ENCODE measurements around the gene SAE1.
A peak's percentile ranks its signal among the peaks of the same experiment; 100 is the strongest.

Gene SAE1

GRCh38 chr19:47109541-47110375, 20.9 kb upstream of the SAE1 start:
- in situ Hi-C loops (cut with HindIII; ENCODE audit: low pct_unique_long_range_greater_than_20kb, low sequenced_read_pairs), result no loop called here
- no peak for DNase-seq (ENCODE audit: low read depth in 1 of 2, low spot score in 1 of 2)
- TF ChIP-seq JUND (IDR thresholded peaks at IDR 0.05; ENCODE audit: low read depth), result no peak

- in situ Hi-C loops (cut with HindIII; ENCODE audit: low pct_unique_long_range_greater_than_20kb, low sequenced_read_pairs), result no loop called here
- no peak for TF ChIP-seq JUND (IDR thresholded peaks at IDR 0.05; ENCODE audit: low read depth)
- DNase-seq (ENCODE audit: low read depth in 1 of 2, low spot score in 1 of 2), result no peak
Observed at GRCh38 chr19:47110521-47111005, 20.1 kb upstream of the SAE1 start.

- in situ Hi-C loops (cut with HindIII; ENCODE audit: low pct_unique_long_range_greater_than_20kb, low sequenced_read_pairs), result no loop called here
- TF ChIP-seq JUND (IDR thresholded peaks at IDR 0.05; ENCODE audit: low read depth), result no peak
- no peak for DNase-seq (ENCODE audit: low read depth in 1 of 2, low spot score in 1 of 2)
Observed at GRCh38 chr19:47111006-47111621, 19.5 kb upstream of the SAE1 start.

- no peak for TF ChIP-seq JUND (IDR thresholded peaks at IDR 0.05; ENCODE audit: low read depth)
- DNase-seq (ENCODE audit: low read depth in 1 of 2, low spot score in 1 of 2), result no peak
- in situ Hi-C loops (cut with HindIII; ENCODE audit: low pct_unique_long_range_greater_than_20kb, low sequenced_read_pairs), result no loop called here
Observed at GRCh38 chr19:47111682-47112165, 18.9 kb upstream of the SAE1 start.

GRCh38 chr19:47112166-47112996, 18.3 kb upstream of the SAE1 start:
- in situ Hi-C loops (cut with HindIII; ENCODE audit: low pct_unique_long_range_greater_than_20kb, low sequenced_read_pairs), result no loop called here
- no peak for TF ChIP-seq JUND (IDR thresholded peaks at IDR 0.05; ENCODE audit: low read depth)
- DNase-seq (ENCODE audit: low read depth in 1 of 2, low spot score in 1 of 2), result peak in 1 of 2 experiments; percentile 93

- in situ Hi-C loops (cut with HindIII; ENCODE audit: low pct_unique_long_range_greater_than_20kb, low sequenced_read_pairs), result no loop called here
- TF ChIP-seq JUND (IDR thresholded peaks at IDR 0.05; ENCODE audit: low read depth), result peak; percentile 23; the same call in 1 of the 2 replicates
- peak; percentile 69 to 98 for DNase-seq (ENCODE audit: low read depth in 1 of 2, low spot score in 1 of 2)
Observed at GRCh38 chr19:47112997-47113849, 17.4 kb upstream of the SAE1 start, which contains the start of gene ZC3H4. Gene ZC3H4, minus strand, starts transcription at chr19:47113776. Its CDS starts 1,192 bp downstream, at chr19:47112584.

- DNase-seq (ENCODE audit: low read depth in 1 of 2, low spot score in 1 of 2), result peak in 1 of 2 experiments; percentile 60
- no peak for TF ChIP-seq JUND (IDR thresholded peaks at IDR 0.05; ENCODE audit: low read depth)
- in situ Hi-C loops (cut with HindIII; ENCODE audit: low pct_unique_long_range_greater_than_20kb, low sequenced_read_pairs), result no loop called here
Observed at GRCh38 chr19:47113850-47114651, 16.6 kb upstream of the SAE1 start.

- TF ChIP-seq JUND (IDR thresholded peaks at IDR 0.05; ENCODE audit: low read depth), result no peak
- in situ Hi-C loops (cut with HindIII; ENCODE audit: low pct_unique_long_range_greater_than_20kb, low sequenced_read_pairs), result no loop called here
- no peak for DNase-seq (ENCODE audit: low read depth in 1 of 2, low spot score in 1 of 2)
Observed at GRCh38 chr19:47120470-47121067, 10.1 kb upstream of the SAE1 start.

- TF ChIP-seq JUND (IDR thresholded peaks at IDR 0.05; ENCODE audit: low read depth), result no peak
- in situ Hi-C loops (cut with HindIII; ENCODE audit: low pct_unique_long_range_greater_than_20kb, low sequenced_read_pairs), result no loop called here
- peak in 1 of 2 experiments; percentile 57 for DNase-seq (ENCODE audit: low read depth in 1 of 2, low spot score in 1 of 2)
Observed at GRCh38 chr19:47122359-47123335, 8.0 kb upstream of the SAE1 start.
